ENCODE data around the gene CYS1.
"Not testable (repeated sequence)": the region's sequence is repeated elsewhere in the genome, so short reads cannot be mapped to it uniquely, and the experiment has no call there.

The CYS1 gene

DNA sequence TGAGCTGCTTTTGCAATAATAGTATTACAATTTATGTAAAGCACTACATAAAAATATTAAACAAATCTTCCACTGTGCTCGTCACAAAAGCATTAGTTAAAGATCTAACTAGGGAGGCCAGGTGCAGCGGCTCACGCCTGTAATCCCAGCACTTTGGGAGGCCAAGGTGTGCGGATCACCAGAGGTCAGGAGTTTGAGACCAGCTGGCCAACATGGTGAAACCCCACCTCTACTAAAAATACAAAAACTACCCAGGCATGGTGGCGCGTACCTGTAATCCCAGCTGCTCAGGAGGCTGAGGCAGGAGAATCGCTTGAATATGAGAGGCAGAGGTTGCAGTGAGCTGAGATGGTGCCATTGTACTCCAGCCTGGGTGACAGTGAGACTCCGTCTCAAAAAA lies 49.4 kb downstream of the CYS1 start:
- DNase-seq (ENCODE audit: low read depth in 3 of 3), result not testable (repeated sequence)

DNA sequence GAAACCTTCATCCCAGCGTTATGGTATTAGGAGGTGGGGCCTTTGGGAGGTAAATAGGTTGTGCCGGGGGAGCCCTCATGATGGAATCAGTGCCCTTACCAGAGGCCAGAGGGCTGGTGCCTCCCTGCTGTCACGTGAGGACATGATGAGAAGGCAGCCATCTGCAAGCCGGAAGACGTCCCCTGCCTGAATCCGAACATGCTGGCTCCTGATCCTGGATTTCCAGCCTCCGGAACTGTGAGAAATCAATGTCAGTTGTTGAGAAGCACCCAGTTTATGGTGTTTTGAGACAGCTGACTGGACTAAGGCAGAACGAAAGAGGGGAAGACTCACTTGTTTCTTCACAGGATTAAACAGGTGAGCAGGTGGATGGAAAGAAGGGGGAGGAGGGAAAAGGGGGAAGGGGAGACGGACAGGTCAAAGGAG lies 49.9 kb downstream of the CYS1 start:
- no peak for DNase-seq (ENCODE audit: low read depth in 3 of 3)

DNA sequence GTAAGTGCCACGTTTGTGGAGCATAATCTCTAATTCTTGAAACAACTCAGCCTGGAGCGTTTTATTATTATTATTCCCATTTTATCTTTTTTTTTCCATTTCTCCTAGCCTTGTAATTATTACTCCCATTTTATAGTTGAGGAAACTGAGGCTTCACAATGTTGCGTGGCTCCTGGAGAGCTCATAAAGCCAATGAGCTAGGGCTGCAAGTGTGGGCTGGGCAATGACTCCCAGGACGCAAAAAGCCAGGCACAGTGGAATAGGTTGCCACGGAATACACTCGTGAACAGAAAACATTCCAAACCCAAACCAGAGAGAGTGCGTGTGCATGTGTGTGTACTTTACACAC lies 50.4 kb downstream of the CYS1 start:
- no peak for DNase-seq (ENCODE audit: low read depth in 3 of 3)

DNA sequence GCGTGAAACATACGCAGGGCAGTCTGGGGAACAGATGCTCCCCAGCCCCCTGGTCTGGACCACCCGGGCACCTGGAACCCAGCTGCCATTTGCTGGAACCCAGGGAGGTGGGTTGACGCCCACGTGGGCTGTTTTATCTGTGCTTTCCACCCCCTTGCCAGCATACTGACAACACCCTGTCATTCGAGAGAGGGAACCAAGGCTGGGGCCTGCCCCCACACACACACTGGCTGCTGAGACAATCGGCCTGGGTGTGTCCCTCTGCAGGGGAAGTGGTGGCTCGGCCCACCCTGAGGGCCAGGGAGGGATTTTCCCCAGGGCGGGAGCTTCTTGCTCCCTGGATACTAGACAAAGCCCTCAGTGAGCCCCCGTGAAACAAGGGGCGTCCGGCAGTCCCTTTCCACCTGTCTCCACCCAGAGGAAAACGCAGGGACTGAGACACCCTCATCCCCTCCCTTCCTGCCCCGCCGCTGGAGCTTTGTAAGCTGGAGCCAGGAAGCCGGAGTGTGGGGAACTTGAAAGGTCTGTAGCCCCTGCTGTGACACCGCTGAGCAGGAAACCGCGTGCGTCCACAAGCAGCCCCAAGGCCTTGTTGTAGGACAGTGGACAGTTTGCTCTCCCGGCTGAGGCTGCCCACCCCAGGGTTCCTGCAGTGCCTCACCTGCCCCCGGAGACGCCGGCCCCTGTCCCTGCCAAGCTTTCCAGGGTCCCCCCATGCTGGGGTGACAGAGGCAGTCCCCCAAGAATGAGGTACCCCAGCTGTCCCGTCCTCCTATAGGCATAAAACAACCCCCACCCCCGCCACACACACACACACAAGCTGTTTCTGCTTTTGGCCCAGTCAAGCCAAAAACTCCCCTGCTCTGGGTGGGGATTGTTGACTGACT lies 51.0 kb downstream of the CYS1 start:
- peak in 2 of 3 experiments; percentile 26 to 33 for DNase-seq (ENCODE audit: low read depth in 3 of 3)

DNA sequence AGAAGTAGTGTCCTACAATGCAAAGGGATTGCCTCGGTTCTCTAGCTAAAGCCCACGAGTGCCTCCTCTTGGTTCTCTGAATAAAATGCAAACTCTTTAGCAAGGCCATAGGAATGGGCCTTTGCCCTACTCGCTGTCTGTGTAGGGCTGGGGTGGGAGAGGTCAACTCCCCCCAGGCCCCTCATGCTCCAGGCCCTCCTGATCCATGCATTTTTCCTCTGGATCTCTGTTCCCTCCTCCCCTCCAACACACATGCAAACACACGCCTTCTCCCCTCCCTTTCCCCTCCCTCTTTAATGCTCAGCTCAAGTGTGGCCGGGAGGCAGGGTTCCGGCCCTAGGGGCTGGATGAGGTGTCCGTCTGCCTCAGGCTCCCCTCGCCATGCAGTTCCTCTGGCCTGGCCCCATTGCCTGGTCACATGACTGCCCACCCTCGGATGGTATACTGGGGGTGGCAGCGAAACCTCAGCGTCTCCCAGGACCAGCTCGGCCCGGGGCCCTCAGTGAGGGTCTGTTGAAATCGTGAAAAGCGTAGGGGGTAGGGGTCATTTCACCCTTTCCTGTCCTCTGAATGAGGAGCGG lies 51.7 kb downstream of the CYS1 start:
- DNase-seq (ENCODE audit: low read depth in 3 of 3), result no peak

DNA sequence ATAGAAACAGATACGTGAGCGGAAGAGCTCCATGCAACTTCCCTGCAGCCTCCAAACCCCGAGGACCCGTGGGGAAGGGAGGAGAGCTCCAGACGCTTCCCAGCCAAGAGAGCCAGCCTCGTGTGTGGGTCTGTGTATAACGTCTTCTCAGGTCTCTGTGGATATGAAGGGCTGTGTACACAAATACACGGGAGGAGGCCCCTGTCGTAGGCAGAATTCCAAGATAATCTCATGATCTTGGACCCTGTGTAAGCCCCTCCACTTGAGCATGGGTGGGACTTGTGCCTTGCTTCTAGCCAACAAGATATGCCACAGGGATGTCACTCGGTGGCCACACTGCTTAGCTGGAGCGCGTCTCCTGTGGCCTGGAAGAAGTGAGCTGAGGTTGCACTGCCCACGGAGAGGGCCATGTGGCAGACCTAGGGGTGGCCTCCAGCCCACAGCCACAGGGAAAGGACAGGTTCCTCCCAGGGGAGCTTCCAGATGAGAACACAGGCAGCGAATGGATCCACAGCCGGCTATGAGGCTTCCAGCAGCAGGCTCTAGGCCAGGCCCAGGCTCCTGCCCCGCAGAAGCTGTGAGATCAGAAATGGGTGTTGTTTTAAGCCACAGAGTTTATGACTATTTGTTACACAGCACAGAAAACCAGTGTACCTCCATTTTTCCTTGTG lies 52.4 kb downstream of the CYS1 start:
- no peak for DNase-seq (ENCODE audit: low read depth in 3 of 3)

DNA sequence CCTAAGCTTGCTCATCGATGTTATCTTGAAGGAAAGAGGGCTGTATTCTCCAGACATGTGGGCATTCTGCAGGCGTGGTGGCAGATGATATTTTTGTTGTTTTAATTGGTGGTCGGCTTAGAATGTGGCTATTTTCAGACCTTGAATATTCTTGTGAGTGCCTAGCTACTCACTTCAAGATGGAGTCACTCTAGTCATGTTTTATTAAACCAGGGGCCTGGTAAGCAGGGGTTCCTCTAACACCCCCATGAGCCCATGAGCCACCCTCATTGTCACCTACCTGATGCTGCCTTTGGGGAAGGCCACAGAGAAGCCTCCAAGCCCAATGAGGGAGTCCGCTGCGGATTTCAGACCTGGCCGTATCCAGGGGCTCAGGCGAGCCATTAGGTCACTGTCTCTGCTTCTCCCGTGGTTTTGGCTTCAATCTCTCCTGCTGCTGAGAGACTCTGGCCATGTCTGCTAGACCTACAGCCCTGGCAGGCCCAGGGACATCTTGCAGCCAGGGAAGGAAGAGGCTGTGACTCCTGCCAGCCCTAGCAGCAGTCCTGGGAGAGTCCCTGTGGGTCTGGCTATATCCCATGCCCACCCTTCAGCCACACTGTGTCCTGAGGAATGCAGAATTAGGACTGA lies 53.2 kb downstream of the CYS1 start:
- DNase-seq (ENCODE audit: low read depth in 3 of 3), result no peak

DNA sequence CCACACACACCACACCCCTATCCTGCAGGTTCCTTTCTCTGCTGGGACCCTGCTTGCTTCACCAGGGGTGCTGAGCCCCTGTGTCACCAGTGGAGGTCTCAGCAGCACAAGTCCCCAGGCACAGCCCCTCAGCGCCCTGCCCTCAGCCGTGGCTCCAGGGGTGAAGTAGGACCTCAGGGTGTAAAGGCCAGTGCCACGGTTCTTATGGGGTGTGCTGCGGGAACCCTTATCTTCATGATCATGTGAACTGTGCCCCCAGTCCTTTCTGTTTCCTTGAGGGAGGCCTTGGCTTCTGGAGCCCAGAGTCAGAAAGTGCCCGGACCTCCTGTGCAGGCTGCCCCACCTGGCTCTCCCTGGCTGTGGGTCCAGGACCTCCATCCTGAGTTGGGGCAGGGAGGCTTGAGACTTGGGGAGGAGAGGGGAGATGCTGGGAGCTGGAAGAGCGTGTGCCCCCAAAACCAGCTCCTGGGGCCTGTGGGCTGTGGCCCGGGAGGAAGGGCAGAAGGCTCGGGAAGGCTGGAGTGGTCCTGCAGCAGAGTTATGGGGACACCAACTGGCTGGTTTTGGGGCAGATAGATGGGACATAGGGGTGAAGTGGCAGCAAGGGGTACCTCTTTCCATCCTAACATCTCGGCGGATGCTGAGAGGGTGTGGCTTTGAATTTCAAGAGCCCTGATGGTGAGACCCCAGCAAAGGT lies 57.1 kb downstream of the CYS1 start:
- no peak for DNase-seq (ENCODE audit: low read depth in 3 of 3)

DNA sequence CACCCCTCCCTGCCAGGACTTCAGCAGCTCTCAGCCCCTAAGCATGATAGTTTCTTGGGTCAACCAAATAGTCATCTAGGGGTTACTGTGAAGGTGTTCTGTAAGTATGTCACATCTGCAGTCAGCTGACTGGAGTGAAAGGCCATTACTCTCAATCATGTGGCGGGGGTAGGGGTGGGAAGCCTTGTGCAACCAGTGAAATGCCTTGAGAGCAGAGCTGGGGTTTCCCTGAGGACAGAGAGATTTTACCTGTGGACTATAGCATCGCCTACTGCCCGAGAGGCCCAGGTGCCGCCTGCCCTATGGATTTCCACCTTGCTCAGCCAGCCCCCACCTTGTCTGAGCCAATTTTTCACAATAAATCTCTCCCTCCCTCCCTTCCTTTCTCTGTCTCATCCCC lies 57.8 kb downstream of the CYS1 start:
- DNase-seq (ENCODE audit: low read depth in 3 of 3), result no peak

DNA sequence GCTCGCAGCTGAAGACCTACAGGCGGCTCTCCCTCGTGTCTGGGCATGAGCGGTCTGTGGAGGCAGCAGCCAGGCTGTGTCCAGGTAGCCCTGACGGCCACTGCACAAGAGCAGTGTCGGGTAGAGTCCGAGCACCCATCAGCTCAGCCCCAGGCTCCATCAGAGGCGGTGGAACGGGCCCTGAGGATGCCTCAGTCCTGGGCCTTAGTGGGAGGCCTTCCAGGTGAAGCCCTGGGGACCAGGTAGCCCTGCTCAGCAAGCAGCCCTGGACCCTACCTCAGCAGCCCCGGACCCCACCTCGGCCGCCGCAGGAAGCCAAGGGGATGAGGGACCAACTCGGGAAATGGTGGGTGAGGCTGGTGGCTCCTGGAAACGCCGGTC lies 58.2 kb downstream of the CYS1 start:
- no peak for DNase-seq (ENCODE audit: low read depth in 3 of 3)

DNA sequence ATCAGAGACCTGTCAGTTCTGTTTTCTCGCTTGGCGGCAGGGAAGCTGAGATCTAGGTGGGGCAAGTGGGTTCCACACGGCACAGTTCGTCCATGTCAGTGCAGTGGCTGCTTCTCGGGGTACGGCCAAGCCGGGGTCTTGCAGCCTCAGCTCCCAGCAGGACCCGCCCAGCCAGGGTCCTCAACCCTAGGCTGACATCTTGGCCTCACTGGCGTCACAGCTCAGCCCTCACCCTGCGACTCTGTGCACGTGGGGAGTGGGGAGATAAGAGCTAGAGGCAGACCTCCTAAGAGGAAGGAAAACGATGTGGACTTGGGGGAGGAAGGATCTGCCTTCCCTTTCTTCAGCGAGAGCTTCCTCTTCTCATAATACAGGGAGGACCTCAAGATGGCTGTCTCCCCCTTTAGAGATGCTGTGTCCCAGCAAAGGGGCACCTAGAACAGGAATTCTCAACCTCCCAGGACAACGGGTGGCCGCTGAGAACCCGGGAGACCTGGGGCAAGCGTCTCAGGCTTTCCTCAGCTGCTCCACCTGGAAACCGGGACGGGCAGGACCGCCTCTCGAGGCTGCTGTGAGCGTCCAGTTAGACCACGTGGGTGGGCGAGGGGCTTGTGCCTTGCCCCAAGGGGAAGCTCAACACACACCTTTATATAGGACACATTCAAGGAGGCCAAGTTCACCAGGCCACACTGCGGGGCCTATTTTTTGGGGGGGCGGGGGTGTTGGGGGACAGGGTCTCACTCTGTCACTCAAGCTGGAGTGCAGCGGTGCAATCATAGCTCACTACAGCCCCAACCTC lies 60.4 kb downstream of the CYS1 start:
- no peak for DNase-seq (ENCODE audit: low read depth in 3 of 3)

DNA sequence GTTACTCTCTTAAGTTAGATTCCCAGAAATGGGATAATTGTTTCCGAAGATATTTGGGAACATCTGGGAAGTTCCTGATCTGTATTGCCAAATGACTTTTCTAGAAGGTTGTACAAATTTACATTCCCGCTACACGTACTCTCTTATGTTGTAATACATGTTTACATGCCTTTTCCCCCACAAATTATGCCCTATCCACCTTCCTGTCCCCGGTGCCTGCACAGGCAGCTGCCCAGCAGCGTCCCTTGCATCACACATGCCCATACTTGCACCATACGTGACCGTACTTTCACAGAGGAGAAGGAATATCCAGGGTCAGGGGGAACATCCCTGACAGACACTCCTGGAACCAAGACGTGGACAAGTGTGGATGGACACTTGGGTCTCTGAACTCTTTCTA lies 61.0 kb downstream of the CYS1 start:
- DNase-seq (ENCODE audit: low read depth in 3 of 3), result no peak

DNA sequence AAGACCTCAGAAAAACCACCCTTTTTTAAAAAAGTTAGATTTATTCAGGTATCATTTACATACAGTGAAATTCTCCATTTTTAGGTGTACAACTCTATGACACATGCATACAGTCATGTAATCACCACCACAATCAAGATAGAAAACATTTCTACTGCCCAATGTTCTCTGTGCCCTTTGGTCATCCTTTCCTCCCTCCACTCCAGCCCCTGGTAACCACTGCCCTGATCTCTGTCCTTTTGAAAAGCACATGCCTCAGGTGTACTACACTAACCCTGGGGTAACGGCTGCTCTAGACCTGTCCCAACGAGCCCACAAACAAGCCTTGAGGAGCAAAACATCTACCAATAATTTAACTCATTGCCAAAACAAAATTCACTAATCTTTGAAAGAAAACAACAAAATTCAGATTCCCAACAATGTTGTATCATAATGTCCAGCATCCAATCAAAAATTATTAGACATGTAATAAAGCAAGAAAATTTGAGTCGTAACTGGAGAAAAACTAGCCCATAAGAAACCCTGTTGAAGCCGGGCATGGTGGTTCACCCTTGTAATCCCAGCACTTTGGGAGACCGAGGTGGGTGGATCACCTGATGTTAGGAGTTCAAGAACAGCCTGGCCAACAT lies 62.8 kb downstream of the CYS1 start:
- DNase-seq (ENCODE audit: low read depth in 3 of 3), result no peak

DNA sequence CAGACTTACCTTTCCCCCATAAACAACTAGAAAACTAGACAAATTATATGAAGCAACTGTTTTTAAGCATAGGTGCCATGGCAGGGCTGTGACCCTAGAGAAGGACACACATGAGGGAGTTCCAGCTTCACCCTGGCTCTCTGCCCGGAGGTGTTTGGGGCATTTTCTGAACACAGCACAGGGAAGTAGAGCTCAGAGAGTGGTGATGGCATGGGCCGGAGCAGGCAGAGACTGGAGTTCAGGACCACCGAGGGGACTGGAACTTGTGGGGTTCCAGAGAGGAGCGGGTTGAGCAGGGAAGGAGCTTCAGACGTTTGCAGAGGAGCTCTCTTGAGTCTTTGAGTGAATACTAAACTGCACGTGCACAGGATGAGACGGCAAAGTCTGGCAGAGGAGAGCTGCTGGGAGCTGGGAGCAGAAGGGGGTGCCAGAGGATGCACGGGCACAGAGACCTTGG lies 63.4 kb downstream of the CYS1 start:
- DNase-seq (ENCODE audit: low read depth in 3 of 3), result no peak

DNA sequence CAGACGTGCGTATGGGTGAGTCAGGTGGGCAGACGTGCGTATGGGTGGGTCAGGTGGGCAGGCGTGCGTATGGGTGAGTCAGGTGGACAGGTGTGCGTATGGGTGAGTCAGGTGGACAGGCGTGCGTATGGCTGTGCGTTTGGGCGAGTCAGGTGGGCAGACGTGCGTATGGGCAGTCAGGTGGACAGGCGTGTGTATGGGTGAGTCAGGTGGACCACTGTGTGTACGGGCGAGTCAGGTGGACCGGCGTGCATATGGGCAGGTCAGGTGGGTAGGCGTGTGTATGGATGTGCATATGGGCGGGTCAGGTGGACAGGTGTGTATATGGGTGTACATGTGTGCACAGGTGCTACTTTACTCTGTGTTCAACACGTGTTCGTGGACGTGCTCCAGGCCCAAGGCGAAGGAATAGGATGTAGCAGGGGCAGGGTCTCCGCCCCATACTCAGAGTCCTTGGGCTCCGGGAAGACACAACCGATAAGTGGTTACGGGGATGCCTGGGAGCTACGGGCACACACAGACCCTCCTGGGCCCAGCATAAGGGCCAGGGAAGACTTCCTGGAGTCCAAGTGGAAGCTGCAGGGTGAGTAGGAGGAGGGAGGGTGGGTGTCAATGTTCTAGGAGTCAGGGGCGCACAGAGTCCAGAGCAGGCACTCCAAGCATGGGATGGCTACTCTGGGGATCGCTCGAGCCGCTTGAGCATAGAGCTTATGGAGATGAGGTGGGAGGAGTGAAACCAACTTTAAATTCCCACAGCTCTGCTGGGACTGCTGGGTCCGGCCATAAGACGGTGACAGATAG lies 64.0 kb downstream of the CYS1 start:
- DNase-seq (ENCODE audit: low read depth in 3 of 3), result no peak

DNA sequence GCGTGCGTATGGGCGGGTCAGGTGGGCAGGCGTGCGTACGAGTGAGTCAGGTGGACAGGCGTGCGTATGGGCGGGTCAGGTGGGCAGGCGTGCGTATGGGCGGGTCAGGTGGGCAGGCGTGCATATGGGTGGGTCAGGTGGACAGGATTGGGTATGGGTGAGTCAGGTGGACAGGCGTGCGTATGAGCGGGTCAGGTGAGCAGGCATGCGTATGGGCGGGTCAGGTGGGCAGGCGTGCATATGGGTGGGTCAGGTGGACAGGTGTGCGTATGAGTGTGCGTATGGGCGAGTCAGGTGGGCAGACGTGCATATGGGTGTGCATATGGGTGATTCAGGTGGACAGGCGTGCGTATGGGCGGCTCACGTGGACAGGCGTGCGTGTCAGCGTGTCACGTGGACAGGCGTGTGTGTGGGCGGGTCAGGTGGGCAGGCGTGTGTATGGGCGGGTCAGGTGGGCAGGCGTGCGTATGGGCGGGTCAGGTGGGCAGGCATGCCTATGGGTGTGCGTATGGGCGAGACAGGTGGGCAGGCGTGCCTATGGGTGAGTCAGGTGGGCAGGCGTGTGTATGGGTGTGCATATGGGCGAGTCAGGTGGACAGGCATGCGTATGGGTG lies 64.7 kb downstream of the CYS1 start:
- DNase-seq (ENCODE audit: low read depth in 3 of 3), result not testable (repeated sequence)

DNA sequence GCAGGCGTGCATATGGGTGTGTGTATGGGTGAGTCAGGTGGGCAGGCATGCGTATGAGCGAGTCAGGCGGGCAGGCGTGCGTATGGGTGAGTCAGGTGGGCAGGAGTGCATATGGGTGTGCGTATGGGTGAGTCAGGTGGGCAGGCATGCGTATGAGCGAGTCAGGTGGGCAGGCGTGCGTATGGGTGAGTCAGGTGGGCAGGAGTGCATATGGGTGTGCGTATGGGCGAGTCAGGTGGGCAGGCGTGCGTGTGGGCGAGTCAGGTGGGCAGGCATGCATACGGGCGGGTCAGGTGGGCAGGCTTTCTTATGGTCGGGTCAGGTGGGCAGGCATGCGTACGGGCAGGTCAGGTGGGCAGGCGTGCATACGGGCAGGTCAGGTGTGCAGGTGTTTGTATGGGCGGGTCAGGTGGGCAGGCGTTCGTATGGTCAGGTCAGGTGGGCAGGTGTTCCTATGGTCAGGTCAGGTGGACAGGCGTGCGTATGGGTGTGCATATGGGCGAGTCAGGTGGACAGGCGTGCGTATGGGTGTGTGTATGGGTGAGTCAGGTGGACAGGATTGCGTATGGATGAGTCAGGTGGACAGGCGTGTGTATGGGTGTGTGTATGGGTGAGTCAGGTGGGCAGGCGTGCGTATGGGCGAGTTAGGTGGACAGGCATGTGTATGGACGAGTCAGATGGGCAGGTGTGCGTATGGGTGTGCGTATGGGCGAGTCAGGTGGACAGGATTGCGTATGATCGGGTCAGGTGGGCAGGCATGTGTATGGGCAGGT lies 65.6 kb downstream of the CYS1 start:
- DNase-seq (ENCODE audit: low read depth in 3 of 3), result no peak

DNA sequence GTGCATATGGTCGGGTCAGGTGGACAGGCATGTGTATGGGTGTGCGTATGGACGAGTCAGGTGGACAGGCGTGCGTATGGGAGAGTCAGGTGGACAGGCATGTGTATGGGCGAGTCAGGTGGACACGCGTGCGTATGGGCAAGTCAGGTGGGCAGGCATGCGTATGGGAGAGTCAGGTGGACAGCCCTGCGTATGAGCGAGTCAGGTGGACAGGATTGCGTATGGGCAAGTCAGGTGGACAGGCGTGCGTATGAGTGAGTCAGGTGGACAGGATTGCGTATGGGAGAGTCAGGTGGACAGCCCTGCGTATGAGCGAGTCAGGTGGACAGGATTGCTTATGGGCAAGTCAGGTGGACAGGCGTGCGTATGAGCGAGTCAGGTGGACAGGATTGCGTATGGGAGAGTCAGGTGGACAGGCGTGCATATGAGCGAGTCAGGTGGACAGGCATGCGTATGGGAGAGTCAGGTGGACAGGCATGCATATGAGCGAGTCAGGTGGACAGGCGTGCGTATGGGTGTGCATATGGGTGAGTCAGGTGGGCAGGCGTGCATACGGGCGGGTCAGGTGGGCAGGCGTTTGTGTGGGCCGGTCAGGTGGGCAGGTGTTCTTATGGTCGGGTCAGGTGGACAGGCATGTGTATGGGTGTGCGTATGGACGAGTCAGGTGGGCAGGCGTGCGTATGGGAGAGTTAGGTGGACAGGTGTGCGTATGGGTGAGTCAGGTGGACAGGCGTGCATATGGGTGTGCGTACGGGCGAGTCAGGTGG lies 66.4 kb downstream of the CYS1 start:
- not testable (repeated sequence) for DNase-seq (ENCODE audit: low read depth in 3 of 3)
